HS-5 (cell line): ENCODE results near the gene GDPGP1.
"Not testable (repeated sequence)": the region's sequence is repeated elsewhere in the genome, so short reads cannot be mapped to it uniquely, and the experiment has no call there.

Experiments
- DNase-seq: peaks from one replicate; pipeline ENCODE4 v3.0.0-alpha.2; 2012; ENCODE audit warnings: low read depth

The GDPGP1 gene

GRCh38 chr15:90225504-90226234 is 8.3 kb upstream of the GDPGP1 start:
- no peak for DNase-seq

GRCh38 chr15:90227336-90227735 is 6.7 kb upstream of the GDPGP1 start:
- DNase-seq: no peak

GRCh38 chr15:90227816-90228772 is 5.9 kb upstream of the GDPGP1 start:
- DNase-seq: no peak

GRCh38 chr15:90228960-90229359 is 5.0 kb upstream of the GDPGP1 start:
- no peak for DNase-seq

GRCh38 chr15:90230071-90230494 is 3.9 kb upstream of the GDPGP1 start:
- no peak for DNase-seq

GRCh38 chr15:90230610-90231009 is 3.4 kb upstream of the GDPGP1 start:
- no peak for DNase-seq

- no peak for DNase-seq
These were observed 2.7 kb upstream of the GDPGP1 start for GRCh38 chr15:90231028-90232017.

- DNase-seq: no peak
These were observed 1.8 kb upstream of the GDPGP1 start for GRCh38 chr15:90232196-90232595.

GRCh38 chr15:90232941-90233386 is 1.0 kb upstream of the GDPGP1 start:
- peak; percentile 10 for DNase-seq

GRCh38 chr15:90233387-90234095 is 468 bp upstream of the GDPGP1 start, which contains the start of gene CIB1:
TSS of gene CIB1 (minus strand) at chr15:90233941. CDS start at chr15:90233885, 56 bp downstream.
- DNase-seq: peak; percentile 16

GRCh38 chr15:90239371-90239770 is 5.4 kb downstream of the GDPGP1 start:
- no peak for DNase-seq

GRCh38 chr15:90240856-90241255 is 6.8 kb downstream of the GDPGP1 start:
- DNase-seq: no peak

GRCh38 chr15:90241343-90242192 is 7.6 kb downstream of the GDPGP1 start:
- DNase-seq: no peak

- no peak for DNase-seq
These were observed 10.1 kb downstream of the GDPGP1 start for GRCh38 chr15:90243943-90244639.

- DNase-seq: no peak
These were observed 14.8 kb downstream of the GDPGP1 start for GRCh38 chr15:90248789-90249202.

- peak; percentile 37 for DNase-seq
These were observed 15.3 kb downstream of the GDPGP1 start, which contains the start of gene TTLL13 for GRCh38 chr15:90249203-90249863. TSS of gene TTLL13 (plus strand) at chr15:90249556. CDS start at chr15:90250631, 1,075 bp downstream.

GRCh38 chr15:90257776-90258175 is 23.8 kb downstream of the GDPGP1 start:
- DNase-seq: no peak

- DNase-seq: no peak
These were observed 25.5 kb downstream of the GDPGP1 start for GRCh38 chr15:90259524-90259923.

- not testable (repeated sequence) for DNase-seq
These were observed 26.7 kb downstream of the GDPGP1 start for GRCh38 chr15:90260731-90261130.
